GM21723 (cell line): Measurements from ENCODE around the gene TRAPPC2L.
"Not testable (repeated sequence)": the region's sequence is repeated elsewhere in the genome, so short reads cannot be mapped to it uniquely, and the experiment has no call there.

Experiments
- ATAC-seq: cut with Tn5 transposase; IDR thresholded peaks from one replicate; pipeline ENCODE4 v1.9.1; 2021; ENCODE audit warnings: mild to moderate bottlenecking, moderate library complexity; ENCODE audit not compliant: unreplicated experiment

The TRAPPC2L gene

DNA sequence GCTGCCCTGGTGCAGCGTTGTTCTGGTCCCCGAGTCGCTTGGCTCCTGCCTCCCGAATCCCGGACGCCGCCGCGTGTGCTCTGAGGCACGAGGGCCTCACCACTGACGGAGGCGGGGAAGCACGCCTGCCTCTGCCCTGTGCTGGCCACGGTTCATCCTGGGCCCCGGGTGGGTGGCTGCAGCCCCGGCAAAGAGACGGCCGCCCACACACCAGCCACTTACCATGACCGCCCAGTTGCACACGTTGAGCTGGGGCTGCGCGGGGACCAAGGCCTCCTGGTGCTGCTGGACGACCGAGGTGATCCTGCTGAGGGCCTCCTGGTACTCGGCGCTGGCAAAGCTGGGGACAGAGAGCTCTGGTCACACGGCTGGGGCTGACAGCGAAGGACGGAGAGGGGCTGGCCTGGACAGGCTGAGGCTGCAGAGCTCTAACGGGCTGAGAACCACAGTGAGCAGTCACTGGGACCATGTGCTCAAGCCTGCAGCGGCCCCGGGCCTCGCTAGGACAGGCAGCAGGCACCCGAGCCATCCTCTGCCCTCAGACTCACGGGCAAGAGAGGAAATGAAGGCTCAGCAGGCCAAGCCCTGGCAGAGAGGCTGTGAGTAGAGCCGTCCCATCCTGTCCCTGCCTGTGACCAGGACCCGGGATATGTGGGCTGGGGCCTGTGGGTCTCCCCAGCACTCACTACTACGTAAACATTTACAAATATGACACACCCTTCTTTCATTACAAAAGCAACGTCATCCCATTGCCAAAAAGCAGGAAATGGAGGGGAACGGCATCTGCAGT is 38.9 kb upstream of the TRAPPC2L start:
- no peak for ATAC-seq

DNA sequence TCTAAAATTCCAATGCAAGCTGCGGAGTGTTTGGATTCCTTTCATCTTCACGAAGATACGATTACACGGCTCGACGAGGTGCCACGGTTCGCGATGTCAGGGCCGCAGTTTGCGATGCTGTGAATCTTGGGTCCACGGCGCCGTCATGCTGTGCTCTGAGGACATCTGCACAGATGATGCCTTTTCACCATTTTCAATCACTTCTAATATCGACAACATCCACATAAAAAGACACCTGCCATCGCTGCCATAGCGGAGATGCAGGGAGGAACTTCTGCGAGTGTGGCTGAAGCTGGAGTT is 38.4 kb upstream of the TRAPPC2L start:
- ATAC-seq = no peak

DNA sequence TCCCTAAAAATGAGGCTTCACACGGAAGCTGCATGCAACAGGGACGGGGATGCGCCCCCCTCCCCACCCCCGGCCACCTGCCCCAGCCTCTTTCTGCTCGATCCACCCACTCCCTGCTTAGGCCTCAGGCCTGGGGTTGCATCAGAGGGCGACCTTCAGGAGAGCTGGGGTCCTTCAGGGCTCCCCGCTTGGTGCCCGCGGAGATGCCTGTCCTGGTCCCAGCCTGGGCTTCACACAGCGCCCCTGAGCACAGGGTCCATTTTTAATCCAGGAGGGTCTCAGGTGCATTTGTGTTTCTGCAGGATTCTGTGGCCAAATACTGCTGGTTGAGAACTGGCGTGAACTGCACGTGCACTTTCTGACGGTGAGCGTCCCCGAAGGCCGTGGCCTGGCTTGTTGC is 37.8 kb upstream of the TRAPPC2L start:
- ATAC-seq = no peak

DNA sequence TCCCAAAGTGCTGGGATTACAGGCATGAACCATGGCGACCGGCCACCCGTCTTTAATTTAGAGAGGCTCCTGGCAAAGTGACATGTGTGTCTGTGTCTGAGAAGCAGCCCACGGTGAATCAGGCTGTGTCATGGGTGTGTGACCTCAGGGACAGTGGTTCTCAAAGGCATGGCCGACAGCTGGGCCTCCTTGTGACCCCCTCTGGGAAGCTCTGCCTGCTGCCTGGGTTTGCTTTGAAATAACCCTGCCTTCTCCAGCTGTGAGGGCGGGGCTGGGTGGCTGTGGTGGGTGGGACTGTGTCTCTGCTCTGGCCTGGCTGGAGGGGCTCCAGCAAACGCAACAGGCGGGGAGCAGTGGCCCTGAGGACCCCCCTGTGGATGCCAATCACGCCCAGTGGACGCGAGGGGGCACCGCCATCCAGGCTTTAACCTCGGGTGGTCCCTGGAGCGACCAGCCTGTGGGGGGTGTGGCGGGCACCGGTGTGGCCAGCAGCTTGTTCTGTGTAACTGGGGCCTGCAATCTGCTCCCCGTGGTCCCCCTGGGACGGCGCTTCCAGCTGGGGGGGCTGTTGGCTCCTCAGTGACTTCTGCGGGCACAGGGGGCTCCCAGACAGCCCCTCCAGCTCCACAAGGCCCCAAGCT is 36.4 kb upstream of the TRAPPC2L start:
- ATAC-seq = no peak

DNA sequence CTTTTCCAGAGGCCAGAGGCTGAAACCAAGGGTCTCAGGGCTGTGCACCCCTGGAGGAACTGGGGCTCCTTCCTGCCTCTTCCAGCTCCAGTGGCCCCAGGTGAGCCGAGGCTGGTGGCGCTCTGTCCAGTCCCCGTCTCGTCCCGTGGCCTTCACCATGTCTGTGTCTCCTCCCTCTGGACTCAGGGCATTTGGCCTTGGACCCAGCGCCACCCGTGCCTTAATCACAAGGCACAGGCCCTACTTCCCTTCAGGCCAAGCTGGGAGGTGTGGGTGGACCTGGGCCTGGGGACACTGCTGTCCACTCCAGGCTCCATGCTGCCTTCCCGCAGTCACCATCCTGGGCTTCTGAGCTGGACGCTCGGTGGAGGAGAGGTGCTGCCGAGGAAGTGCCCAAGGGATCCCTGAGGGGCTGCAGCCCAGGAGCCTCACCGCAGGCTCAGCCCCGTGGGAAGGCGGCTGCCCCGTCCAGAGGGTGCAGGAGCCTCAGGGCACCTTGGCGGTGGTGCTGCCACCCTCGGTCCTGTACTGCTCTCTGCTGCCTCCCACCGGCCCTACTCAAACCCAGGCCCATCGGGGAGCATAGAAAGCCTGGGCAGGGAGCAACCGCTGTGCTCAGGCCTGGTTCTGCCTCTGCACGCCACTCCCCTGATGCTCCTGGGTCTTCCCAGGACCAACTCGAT is 35.6 kb upstream of the TRAPPC2L start:
- no peak for ATAC-seq

DNA sequence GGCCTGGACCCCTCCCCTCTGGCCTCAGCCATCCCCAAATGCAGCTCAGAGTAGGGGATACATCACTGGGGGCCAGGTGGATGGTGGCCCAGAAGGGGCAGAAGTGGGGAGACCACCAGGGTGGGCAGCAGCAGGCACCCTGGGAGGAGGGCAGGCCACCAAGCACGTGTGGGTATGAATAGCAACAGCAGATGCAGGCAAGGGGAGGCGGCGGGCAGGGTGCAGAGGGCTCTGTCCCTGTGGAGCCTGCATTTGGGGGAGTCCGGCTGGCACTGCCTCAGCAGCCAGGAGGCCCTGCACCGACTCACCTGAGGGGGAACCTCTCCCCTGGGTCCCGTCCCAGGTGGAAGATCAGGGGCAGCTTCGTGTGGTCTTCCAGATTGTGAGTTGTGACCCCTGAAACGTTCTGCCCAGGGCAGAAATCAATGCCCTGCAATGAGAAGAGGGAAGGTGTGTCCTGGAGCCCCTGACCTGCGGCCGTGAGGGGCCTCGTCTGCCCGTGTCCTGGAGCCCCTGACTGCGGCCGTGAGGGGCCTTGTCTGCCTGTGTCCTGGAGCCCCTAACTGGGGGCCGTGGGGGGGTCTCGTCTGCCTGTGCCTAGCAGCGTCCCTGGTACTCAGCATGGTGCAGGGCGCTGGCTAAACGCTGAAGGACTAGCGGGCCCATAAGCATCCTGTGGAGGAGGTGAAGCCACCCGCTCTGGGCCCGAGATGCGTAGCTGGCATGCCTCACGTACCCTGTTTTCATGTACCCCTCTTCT is 34.5 kb upstream of the TRAPPC2L start:
- no peak for ATAC-seq

DNA sequence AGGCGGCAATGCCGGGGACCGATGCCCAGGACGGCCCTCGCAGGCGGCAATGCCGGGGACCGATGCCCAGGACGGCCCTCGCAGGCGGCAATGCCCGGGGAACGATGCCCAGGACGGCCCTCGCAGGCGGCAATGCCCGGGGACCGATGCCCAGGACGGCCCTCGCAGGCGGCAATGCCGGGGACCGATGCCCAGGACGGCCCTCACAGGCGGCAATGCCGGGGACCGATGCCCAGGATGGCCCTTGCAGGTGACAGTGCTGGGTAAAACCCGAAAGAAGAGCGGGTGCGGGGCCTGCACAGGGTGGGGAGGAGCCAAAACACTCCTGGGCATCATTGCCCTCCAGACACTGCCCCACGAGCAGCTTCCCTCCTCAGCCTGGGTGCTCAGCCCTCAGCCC is 33.3 kb upstream of the TRAPPC2L start:
- ATAC-seq = not testable (repeated sequence)

DNA sequence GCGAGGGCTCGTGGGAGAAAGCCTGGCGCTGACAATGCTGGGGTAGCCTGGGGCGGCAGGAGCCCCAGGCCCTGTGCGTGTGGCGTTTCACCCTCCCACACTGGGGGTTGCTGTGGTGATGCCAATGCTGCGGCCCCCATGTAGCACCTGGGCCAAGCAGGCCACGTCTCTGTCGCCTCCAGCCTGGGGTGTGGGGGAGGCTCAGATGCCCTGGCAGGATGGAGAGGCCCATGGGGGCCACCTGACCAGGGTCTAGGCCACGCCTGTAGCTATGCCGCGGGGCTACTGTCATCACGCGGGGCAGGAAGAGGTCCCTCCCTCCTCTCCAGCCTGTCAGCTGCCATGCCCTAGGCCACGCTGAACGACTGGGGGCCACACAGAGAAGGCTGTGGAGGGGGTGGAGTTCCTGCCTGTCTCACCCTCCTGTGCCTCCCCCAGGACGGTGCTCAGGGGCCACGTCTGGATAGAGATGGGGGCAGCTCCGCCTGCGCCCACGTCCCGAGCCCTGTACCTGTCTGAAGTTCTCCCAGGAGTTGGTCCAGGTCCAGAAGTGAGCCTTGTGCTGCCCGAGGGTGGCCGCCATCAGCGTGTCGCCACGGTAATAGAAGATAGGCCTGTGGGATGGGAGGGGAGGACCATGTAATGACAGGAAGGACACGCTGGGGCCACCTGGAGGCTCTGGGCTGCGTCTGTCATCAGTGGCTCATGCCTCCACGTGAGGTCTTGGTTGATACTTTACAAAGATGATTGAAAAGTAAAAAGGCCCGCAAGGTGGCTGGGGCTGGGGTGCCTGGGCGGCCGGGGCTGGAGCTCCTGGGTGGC is 32.5 kb upstream of the TRAPPC2L start:
- no peak for ATAC-seq

DNA sequence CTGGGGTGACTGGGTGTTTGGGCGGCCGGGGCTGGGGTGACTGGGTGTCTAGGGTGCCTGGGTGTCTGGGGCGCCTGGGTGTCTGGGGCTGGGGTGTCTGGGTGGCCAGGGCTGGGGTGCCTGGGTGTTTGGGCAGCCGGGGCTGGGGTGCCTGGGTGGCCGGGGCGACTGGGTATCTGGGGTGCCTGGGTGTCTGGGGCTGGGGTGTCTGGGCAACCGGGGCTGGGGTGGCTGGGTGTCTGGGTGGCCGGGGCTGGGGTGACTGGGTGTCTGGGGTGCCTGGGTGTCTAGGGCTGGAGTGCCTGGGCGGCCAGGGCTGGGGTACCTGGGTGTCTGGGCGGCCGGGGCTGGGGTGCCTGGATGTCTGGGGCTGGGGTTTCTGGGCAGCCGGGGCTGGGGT is 31.8 kb upstream of the TRAPPC2L start:
- ATAC-seq = no peak

DNA sequence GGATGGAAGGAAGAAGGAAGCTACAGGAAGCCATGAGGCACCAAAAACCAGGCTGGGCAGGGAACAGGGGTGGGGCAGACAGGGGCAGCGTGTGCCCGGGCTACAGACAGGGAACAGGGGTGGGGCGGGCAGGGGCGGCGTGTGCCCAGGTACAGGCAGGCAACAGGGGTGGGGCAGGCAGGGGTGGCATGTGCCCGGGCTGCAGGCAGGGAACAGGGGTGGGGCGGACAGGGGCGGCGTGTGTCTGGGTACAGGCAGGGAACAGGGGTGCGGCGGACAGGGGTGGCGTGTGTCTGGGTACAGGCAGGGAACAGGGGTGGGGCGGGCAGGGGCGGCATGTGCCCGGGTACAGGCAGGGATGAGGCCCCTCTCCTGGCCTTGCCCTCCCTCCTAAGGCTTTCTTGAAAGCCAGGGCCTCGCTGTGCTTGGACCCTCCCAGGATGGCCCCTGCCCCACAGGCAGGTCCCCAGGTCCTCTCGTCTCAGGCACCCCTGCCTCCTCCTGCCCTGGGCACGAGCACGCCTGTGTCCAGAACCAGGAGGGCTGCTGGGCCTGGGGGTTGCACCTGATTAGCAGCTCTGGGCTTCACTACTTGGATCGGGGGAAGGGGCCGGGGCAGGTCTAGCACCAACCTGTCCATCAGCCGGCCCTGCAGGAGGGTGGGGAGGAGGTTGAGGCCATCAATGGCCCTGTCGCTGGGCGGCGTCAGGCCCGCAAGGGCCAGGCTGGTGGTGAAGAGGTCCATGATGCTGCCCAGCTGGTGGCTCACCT is 30.7 kb upstream of the TRAPPC2L start:
- no peak for ATAC-seq

DNA sequence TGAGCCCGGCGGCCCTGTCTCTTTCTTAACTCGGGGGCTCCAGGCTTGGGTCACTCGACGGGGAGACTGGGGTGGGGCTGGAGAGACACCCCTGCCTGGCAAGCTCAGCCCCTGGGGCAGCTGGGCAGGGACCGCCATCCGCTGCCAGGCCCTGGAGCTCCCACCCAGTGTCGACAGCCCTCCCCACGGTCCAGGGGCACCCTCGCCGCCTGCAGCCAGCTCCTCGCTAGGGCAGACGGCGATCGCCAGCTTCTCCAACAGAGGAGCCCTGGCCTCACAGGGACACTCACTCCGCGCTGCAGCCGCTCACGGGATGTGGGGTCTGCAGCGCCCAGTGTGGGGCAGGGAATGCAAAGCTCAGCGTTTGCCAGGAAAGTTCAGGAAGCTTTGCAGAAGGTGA is 29.2 kb upstream of the TRAPPC2L start:
- ATAC-seq = no peak

DNA sequence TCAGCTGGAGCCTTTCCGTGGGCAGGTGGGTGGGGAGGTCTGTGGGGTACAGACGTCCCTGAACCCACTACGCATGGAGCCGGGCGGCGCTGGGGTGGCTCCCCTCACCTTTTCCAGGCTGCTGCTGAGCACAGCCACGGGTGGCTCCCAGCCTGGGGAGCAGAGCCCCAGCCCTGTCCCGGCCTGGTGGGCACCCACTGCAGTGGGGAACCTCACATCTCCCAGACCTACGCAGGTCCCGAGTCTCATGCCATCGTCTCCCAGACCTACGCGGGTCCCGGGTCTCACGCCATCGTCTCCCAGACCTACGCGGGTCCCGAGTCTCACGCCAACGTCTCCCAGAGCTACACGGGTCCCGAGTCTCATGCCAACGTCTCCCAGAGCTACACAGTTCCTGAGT is 28.2 kb upstream of the TRAPPC2L start:
- no peak for ATAC-seq

DNA sequence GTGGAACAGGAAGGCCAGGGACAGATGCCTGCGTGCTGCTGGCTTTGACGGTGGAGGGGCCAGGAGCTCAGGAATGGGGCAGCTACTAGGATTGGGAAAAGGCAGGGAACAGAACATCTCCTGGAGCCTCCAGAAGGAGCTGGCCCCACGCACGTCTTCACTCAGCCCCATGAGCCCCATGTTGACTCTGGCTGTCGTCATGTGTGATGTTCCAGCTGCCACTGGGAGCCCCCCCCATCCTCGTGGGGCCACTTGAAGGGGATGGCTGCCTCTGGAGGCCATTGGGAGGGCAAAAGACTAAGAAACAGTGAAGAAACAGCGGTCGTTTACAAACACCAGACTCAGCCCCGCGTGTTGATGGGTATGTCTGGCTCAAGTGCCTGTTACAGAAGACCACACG is 26.7 kb upstream of the TRAPPC2L start:
- ATAC-seq = no peak

DNA sequence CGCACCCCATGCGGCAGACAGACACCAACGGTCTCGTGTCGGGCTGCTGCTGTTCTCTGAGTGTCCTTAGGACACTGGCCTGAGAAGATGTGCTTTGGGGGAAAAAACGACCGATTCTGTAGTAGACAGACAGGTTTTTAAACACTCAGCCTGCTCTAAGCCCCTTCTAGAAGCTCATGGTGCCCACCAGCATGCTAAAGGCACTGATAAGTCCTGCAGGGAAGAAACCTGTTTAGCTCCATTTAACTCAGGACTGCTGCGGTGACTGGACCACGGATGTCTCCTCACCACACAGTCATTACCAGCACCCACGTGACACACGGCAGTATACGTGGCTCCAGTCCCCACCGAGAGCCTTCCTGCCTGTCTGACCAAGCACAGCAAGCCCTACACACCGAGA is 26.1 kb upstream of the TRAPPC2L start:
- no peak for ATAC-seq

DNA sequence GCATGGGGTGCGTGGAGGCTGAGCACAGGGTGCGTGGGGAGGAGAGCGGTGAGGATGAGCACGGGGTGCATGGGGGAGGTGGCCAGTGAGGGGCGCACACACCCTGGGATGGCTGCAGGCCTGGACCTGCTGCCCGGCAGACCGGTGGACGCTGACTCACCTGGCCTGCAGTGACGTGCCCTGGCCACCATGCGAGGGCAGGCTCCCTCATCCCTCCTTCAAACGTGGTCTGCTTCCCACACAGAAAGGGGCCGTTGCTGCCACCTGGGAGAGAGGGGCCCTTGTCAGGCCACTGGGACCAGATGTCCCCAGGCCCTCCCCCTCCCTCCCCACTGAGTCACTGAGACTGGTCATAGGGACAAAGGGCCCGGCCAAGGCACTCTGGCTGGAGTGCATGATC is 25.1 kb upstream of the TRAPPC2L start:
- no peak for ATAC-seq

DNA sequence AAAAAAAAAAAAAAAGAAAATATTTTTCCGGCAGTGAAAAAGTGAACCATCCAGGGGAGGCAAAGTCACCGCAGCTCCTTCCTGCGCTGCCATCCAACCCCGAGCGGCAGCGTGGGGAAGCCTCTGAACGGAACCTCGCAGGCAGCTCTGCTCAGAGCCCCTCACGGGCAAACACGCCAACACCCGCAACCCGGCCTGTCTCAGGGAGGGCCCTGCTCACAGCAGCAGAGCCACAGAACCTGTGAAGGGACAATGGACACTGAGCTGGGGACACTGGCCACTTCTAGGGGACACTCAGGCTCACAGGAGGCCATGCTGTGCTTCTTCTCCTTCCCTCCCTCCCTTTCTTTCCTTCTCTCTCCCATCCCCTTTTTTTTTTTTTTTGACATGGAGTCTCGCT is 23.8 kb upstream of the TRAPPC2L start:
- no peak for ATAC-seq

DNA sequence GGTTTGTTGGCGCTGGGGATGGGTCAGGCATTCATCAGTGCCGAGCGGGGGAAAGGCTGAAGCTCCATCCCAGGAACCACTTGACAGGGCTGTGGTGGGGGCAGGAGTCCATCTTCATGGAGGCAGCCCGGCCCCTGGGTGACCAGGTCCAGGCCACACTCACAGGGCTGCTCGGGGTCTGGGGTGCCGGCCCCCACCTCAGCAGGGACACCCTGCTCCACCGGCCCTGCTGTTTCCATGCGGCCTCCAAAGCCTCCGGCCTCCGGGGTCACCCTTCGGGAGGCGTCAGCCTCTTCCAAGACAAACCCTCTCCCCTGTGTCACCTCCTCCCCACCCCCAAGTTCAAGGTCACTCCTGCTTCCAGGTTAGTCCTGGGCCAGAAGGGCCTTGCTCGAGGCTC is 22.3 kb upstream of the TRAPPC2L start:
- no peak for ATAC-seq

DNA sequence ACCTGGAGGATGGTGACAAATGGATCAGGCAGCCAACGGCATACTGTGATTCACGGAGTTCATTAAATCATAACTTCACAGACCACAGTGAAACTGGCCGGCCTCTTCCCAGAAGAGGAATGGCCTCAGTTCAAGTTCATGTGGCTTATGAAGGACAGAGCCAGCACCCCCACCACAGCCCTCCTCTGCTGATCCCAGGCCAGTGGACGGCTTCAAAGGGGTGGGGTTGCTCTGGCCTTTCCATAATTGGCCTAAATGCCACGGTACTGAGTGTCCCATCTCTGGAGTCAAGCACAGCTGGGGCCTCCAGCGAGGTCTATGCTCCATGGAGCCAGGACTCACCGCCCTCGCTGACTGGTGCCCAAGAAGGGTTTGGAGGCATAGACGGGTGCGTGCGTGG is 21.5 kb upstream of the TRAPPC2L start:
- ATAC-seq = no peak

DNA sequence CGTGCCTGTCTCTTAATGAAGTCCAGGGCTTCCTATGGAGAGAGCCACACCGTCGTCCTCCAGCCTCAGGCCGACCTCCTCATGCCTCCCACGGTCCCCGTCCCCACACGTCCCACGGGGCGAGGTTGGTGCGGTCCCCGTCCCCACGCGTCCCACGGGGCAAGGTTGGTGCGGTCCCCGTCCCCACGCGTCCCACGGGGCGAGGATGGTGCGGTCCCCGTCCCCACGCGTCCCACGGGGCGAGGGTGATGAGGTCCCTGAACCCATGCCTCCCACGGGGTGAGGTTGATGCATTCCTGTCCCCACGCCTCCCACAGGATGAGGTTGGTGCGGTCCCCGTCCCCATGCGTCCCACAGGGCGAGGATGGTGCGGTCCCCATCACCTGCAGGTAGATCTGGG is 21.1 kb upstream of the TRAPPC2L start:
- no peak for ATAC-seq

DNA sequence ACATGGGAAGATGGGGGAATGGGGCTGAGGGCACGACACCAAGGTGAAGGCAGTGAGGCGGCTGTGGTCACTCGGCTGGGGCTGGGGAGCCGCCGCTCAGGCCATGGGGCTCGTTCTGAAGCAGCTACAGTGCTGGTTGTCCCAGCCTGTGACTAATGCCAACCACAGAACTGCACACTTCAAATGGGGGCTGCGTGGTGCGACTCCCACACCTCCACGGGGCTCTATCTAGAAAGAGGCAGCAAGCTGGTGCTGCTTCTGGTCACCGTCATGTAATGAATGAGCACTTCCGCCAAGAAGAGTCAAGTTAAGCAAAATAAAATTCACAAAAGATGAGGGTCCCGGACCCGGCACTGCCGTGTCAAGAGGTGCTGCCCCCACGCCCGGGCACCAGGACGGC is 20.1 kb upstream of the TRAPPC2L start:
- no peak for ATAC-seq
